Gastroesophageal sphincter (tissue), 4 donors: Measurements from ENCODE around the gene KCNJ12. TPM values are rescaled to one million over a fixed set of nuclear protein-coding genes. Genes with fewer than 3 reads are reported as not detected.
A peak's percentile ranks its signal among the peaks of the same experiment; 100 is the strongest.
"Not testable (repeated sequence)": the region's sequence is repeated elsewhere in the genome, so short reads cannot be mapped to it uniquely, and the experiment has no call there.

Experiments used
- ATAC-seq: fragments of 150-250 bp; one replicate; pipeline ENCODE4 v1.9.1; 2016; ENCODE audit warnings: mild to moderate bottlenecking, moderate library complexity
- H3K27ac ChIP-seq, 4 donors: fragments of 200-600 bp; sonication (generic) in 3 of 4; 1 replicate in 3 of 4; 2 replicates in 1 of 4; pipeline ENCODE4 v1.5.1; 2016 to 2019
- H3K27me3 ChIP-seq: fragments of 200-600 bp; sonication (generic); one replicate; pipeline ENCODE4 v1.5.1; 2019
- H3K36me3 ChIP-seq, 2 donors: fragments of 200-600 bp; sonication (generic); one replicate each; pipeline ENCODE4 v1.5.1; 2019; ENCODE audit warnings: control low read depth in 1 of 2
- H3K4me1 ChIP-seq, 3 donors: fragments of 200-600 bp; sonication (generic); 1 replicate in 2 of 3; 2 replicates in 1 of 3; pipeline ENCODE4 v1.5.1; 2016 to 2019; ENCODE audit warnings: control low read depth in 2 of 3
- H3K4me3 ChIP-seq, 2 donors: fragments of 200-600 bp; sonication (generic); one replicate each; pipeline ENCODE4 v1.5.1; 2019; ENCODE audit warnings: mild to moderate bottlenecking in 1 of 2, moderate library complexity in 1 of 2
- H3K9me3 ChIP-seq, 3 donors: fragments of 200-600 bp; sonication (generic); one replicate each; pipeline ENCODE4 v1.5.1; 2017 to 2019; ENCODE audit warnings: control low read depth in 2 of 3
- EP300 ChIP-seq: sonication (generic); formaldehyde crosslinking; IDR thresholded peaks from one replicate; pipeline ENCODE4 v1.6.1; 2017; ENCODE audit warnings: antibody characterized with exemption, mild to moderate bottlenecking
- POLR2A ChIP-seq, 2 donors: fragments of 450-650 bp; IDR thresholded peaks; one replicate each; pipeline ENCODE4 v1.6.1; 2017; ENCODE audit warnings: antibody characterized with exemption in 2 of 2, mild to moderate bottlenecking in 2 of 2, moderate library complexity in 1 of 2
- POLR2AphosphoS5 ChIP-seq: sonication (generic); formaldehyde crosslinking; IDR thresholded peaks from one replicate; pipeline ENCODE4 v1.6.1; 2017; ENCODE audit warnings: antibody characterized with exemption
- WGBS, 2 donors: methylation state at CpG; one replicate each; pipeline ENCODE4 v1.1.5; 2018; ENCODE audit warnings: low coverage in 1 of 2; 5-methylcytosine and 5-hydroxymethylcytosine counted together
- total RNA-seq, 4 donors: library from RNA; depleted of rRNA; stranded (reverse); fragments of >200 nt; gene quantifications; one replicate each; pipeline ENCODE4 v1.1.0, GENCODE V29; 2016
- TF ChIP-seq, protein P1 (sequence below), 4 experiments: fragments of 200-600 bp in 2 of 4; fragments of 450-650 bp in 2 of 4; sonication (generic) in 1 of 4; IDR thresholded peaks; one replicate each; pipeline ENCODE4 v1.5.1; 2017 to 2019; ENCODE audit warnings: antibody characterized with exemption in 4 of 4, mild to moderate bottlenecking in 2 of 4, moderate library complexity in 2 of 4

KCNJ12 gene
- total RNA-seq, 4 donors from 2014 or later = 0.78 to 3.1 (median 1.9) TPM

DNA sequence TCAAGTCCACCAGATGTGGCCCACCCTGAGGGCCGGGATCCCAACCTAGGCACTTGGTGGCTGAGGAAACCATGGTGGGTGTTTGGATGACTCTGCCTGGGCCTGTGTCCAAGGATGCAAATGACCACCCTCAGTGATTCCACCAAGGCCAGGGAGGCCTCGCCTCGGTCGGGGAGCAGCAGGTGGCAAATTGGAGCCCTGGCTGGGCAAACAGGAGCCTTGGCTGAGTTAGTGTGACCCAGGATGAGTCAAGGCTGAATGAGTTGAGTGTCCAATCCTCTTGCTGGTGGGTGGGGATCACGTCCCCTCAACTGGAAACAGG, 62.8 kb downstream of the KCNJ12 start:
- H3K9me3 ChIP-seq, H3K27me3 ChIP-seq, H3K36me3 ChIP-seq, H3K4me1 ChIP-seq, H3K4me3 ChIP-seq, ATAC-seq, H3K27ac ChIP-seq: not testable (repeated sequence)
- WGBS, 2 donors = no CpG with 5 or more reads among the region's 5 CpGs

DNA sequence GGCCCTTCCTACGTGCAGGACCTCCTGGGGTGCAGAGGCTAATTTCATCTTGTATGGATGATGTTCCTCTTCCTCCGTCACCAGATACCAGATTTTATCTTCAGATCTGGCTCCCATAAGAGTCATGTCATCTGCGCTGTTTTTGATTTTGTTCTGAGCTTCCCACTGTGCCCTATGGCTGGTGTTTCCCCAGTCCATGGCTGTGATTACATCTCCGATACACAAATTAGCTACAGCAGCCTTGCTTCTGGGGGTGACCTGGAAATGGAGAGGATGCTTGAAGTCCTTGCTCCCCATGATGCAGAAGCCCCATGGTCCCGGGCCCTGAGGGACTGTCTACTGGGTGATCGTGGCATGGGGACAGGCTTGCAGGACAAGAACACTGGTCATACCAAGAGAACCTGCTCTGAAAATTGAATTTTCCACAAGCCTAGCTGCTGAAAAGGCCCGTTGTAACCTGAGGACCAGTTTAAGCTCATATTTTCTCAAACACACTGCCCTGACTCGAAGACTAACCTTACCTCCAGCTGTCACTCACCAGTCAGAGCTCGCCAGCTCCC, 69.0 kb downstream of the KCNJ12 start:
- Histone ChIP-seq H3K4me3 (no peak overlapping the region), H3K36me3 (no peaks in the 10 kb centered on the region), H3K4me1 (no peaks in the 10 kb centered on the region), H3K27me3 (no peaks in the 10 kb centered on the region), H3K27ac (no peak overlapping the region), H3K9me3 (no peaks in the 10 kb centered on the region)
- WGBS, 2 donors = 66 to 77% methylated on average over 4 to 6 of the region's 9 CpGs
- TF ChIP-seq, protein P1, sequence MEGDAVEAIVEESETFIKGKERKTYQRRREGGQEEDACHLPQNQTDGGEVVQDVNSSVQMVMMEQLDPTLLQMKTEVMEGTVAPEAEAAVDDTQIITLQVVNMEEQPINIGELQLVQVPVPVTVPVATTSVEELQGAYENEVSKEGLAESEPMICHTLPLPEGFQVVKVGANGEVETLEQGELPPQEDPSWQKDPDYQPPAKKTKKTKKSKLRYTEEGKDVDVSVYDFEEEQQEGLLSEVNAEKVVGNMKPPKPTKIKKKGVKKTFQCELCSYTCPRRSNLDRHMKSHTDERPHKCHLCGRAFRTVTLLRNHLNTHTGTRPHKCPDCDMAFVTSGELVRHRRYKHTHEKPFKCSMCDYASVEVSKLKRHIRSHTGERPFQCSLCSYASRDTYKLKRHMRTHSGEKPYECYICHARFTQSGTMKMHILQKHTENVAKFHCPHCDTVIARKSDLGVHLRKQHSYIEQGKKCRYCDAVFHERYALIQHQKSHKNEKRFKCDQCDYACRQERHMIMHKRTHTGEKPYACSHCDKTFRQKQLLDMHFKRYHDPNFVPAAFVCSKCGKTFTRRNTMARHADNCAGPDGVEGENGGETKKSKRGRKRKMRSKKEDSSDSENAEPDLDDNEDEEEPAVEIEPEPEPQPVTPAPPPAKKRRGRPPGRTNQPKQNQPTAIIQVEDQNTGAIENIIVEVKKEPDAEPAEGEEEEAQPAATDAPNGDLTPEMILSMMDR (IDR thresholded peaks at IDR 0.05) = no peak
- TF ChIP-seq EP300 (no peak), POLR2AphosphoS5 (no peak), POLR2A (IDR thresholded peaks at IDR 0.05) (no peak)
- ATAC-seq = peak; percentile 11

DNA sequence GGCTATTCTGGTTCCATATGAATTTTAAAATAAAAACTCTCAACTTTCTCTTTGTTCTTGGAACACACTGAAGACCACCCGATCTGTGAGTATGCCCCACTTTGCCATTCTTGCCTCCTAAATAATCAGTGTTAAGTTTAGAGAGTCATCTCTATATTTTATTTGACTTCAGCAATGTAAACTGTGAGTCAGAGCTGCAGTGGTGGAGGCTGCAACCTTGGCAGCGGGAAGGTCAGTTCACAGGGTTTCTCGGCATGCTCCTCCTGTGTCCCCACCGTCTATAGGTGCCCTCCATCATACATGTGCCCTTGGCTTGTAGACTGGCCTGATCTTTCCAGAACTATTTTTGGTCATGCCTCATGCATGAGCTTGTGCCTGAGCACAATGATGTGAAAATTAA, 71.4 kb downstream of the KCNJ12 start:
- not testable (repeated sequence) for H3K27me3 ChIP-seq, H3K27ac ChIP-seq, H3K4me1 ChIP-seq, H3K9me3 ChIP-seq, H3K4me3 ChIP-seq, ATAC-seq, H3K36me3 ChIP-seq
- 71 to 84% methylated on average over 4 of the region's 4 CpGs for WGBS, 2 donors

DNA sequence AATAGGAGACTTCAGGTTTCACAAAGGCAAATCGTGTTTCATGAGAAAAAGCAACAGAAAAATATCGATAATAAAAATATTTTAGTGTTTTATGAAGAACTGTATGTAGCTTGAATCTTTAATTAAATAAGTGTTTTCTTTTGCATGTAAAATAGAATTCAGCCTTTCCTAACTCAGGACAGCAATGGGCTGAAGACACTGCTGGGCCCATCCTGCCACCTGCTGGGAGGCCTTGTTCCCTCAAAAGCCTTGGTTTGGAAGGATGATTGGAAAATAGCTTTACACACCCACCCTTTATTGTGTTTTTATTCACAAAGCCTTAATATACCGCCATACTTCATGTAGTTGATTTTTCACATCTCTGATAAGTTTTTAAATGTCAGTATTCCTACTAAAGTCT, 73.7 kb downstream of the KCNJ12 start:
- H3K36me3 ChIP-seq, H3K9me3 ChIP-seq, H3K4me3 ChIP-seq, ATAC-seq, H3K27ac ChIP-seq: not testable (repeated sequence)
- Histone ChIP-seq H3K27me3 (peaks cover 19% of the 10 kb centered on the region), H3K4me1 (peaks cover 0 to 14% (median 11%) of the 10 kb centered on the region in 3 donors)
- TF ChIP-seq, protein P1 (IDR thresholded peaks at IDR 0.05) = peak in 2 of 4 experiments; percentile 20 to 47
- WGBS, 2 donors = 68 to 69% methylated on average over 3 of the region's 3 CpGs

DNA sequence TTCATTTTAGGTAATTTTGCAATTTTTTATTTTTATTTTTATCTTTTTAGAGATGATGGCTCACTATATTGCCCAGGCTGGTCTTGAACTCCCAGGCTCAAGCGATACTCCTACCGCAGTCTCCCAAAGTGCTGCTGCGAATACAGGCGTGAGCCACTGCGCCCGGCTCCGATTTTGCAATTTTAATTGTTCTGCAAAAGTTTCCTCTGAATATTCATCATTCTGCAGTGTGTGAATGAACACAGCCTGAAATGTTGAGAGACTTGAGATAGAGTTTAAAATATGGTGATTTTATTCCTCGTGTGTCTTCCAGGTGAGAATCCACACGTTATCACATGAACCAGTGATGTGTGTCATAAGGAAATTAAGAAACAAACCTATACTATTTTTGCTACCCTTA, 75.8 kb downstream of the KCNJ12 start:
- no peak for TF ChIP-seq EP300
- Histone ChIP-seq H3K27ac (no peak overlapping the region), H3K4me3 (no peak overlapping the region), H3K4me1 (peaks cover 0 to 20% (median 11%) of the 10 kb centered on the region in 3 donors), H3K36me3 (no peaks in the 10 kb centered on the region), H3K9me3 (no peaks in the 10 kb centered on the region), H3K27me3 (peaks cover 19% of the 10 kb centered on the region)
- ATAC-seq = no peak
- WGBS, 2 donors = 59 to 70% methylated on average over 9 of the region's 9 CpGs

DNA sequence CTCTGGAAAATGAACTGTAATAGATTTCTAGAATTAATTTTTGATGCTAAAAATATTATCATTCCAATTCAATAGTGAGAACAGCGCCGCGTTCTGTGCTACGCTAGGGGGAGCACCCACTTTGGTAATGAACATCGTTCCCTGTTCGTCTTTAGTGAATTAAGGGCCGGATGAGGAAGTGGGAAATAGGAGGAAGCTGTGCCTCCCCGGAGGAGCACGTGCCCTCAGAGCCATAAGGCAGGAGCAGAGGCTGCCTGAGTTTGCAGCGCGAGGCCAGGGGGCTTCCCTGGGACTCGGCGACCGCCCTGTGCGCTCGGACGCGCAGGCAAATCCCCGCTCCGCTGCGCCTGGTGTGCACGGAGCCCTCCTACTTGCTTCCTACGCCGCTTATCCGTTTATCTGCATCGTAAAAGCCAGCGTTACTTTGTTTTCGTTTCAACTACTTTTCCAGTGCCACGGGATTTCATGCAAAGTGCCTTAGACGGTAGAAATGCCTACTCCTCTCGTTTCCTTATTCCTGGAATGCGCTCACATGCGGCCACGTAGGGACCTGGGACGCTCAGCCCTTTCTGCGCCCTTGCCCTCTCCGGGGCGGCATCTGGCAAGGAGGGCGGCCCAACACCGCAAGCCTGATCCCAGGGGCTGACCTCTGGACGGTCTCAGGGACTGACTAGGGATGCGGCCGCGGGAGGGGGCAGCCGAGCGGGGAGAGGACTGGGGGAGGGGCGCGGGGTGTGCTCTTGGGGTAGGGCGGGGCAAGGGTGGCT, 76.4 kb downstream of the KCNJ12 start:
- Histone ChIP-seq H3K4me1 (peaks cover 0 to 26% (median 15%) of the 10 kb centered on the region in 3 donors), H3K36me3 (no peaks in the 10 kb centered on the region), H3K9me3 (no peaks in the 10 kb centered on the region), H3K27ac (peak overlapping the region in 2 of 4 donors; percentile 10 to 27), H3K4me3 (peak overlapping the region in 1 of 2 donors; percentile 41), H3K27me3 (peaks cover 19% of the 10 kb centered on the region)
- ATAC-seq = peak; percentile 65
- TF ChIP-seq POLR2AphosphoS5 = no peak
- TF ChIP-seq POLR2A (IDR thresholded peaks at IDR 0.05) = no peak
- TF ChIP-seq, protein P1 (IDR thresholded peaks at IDR 0.05) = peak; percentile 29 to 74 (median 62)
- WGBS, 2 donors = 2 to 9% methylated on average over 17 to 21 of the region's 49 CpGs
